ENCODE data around the gene FANCI. TPM values are rescaled to one million over a fixed set of nuclear protein-coding genes. Genes with fewer than 3 reads are reported as not detected.

The FANCI gene
- total RNA-seq, 1 donor from 2014 or later = 11.2 TPM

DNA sequence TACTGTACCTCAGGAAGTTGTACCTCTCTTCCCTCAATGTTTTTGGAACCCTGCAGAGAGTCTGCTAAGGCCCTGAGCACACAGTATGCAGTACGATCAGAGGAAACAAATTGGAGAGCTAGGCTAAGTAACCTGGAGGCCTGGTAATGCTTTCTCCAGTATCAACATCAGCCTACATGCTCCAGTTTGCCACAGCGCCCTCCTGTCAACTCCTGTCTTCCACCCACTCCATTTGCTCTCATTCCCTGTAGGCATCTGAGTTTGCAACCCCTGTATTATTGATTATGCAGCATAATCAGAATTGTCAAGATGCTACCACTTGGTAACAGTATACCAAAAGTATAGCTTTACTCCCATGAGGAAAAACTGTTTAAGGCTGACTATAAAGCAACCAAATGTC is 76.4 kb downstream of the FANCI start:
- H3K27ac Mint-ChIP-seq (ENCODE audit: unreplicated experiment) = no peak overlapping the region
- H3K27me3 Mint-ChIP-seq (ENCODE audit: low read depth) = no peaks in the 10 kb centered on the region
- no peak for DNase-seq (ENCODE audit: low spot score)
- H3K4me1 Mint-ChIP-seq (ENCODE audit: low read depth) = no peaks in the 10 kb centered on the region
- H3K36me3 Mint-ChIP-seq (ENCODE audit: low read depth) = peaks cover 56% of the 10 kb centered on the region
- no peaks in the 10 kb centered on the region for H3K9me3 Mint-ChIP-seq (ENCODE audit: low read depth)
- no peak overlapping the region for H3K4me3 Mint-ChIP-seq (ENCODE audit: unreplicated experiment)
- TF ChIP-seq CTCF (IDR thresholded peaks at IDR 0.05) = no peak

DNA sequence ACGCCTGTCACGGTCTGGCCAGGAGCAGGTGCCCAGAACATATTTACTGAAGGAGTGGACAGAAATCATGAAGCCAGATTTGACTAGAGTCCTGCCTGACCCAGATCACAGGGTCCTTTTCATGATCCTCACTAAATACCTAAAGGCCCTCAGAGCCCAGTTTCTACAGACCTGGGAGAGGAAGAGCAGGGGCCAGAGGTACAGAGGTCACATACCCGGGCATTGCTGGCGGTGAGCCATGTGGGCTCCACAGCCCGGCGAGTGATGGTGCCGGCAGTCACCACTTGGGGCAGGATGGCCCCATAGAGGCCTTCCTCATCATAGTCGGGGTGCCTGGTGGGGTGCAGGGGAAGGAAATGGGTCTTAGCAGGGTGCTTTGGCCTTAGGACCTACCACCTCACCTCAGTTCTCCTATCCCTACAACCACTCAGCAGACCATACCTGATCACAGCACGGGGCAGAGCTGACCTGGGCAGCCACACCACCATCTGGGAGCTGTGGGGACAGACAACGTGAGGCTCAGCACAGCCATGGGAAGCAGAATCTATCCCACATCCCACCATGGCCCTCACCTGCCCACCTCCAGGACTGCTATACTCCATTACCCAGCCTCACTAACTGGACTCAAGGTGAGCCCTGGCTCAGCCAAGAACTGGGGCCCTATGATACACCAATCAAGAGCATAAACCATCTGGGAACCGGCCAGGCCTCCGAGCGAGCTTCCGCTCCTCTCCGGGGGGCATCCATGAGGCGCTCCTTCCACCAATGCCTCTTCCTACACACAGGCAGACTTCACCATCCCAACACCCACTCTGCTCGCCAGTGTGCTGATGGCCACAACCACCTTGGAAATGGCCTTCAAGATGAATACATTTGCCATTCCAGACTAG is 78.0 kb downstream of the FANCI start:
- H3K36me3 Mint-ChIP-seq (ENCODE audit: low read depth) = peaks cover 50% of the 10 kb centered on the region

DNA sequence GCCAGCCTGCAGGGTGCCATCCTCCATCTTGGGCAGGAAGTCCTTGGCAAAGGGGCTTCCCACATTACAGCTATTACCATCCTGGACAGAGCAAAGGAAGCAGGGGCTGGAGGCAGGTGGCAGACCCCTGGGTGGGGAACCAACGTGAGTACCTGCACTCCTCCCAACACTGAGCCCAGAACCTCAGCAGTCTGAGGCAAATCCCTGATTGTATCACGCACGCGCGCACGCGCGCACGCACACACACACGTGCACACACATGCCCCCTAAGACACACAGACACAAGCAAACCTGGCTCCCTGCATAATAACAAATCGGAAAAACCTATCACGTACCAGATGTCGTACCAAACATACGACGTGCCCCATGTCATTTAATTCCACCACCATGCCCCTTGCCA is 79.0 kb downstream of the FANCI start:
- TF ChIP-seq CTCF (IDR thresholded peaks at IDR 0.05) = no peak
- H3K27ac Mint-ChIP-seq (ENCODE audit: unreplicated experiment) = no peak overlapping the region
- no peaks in the 10 kb centered on the region for H3K4me1 Mint-ChIP-seq (ENCODE audit: low read depth)
- peak; percentile 35 for DNase-seq (ENCODE audit: low spot score)
- H3K9me3 Mint-ChIP-seq (ENCODE audit: low read depth) = no peaks in the 10 kb centered on the region
- H3K27me3 Mint-ChIP-seq (ENCODE audit: low read depth) = no peaks in the 10 kb centered on the region
- no peak overlapping the region for H3K4me3 Mint-ChIP-seq (ENCODE audit: unreplicated experiment)
- peaks cover 47% of the 10 kb centered on the region for H3K36me3 Mint-ChIP-seq (ENCODE audit: low read depth)

More for the DNA sequence above, 78.0 kb downstream of the FANCI start:
- TF ChIP-seq CTCF (IDR thresholded peaks at IDR 0.05) = peak; percentile 27
- peak; percentile 58 for DNase-seq (ENCODE audit: low spot score)
- no peak overlapping the region for H3K4me3 Mint-ChIP-seq (ENCODE audit: unreplicated experiment)
- no peaks in the 10 kb centered on the region for H3K9me3 Mint-ChIP-seq (ENCODE audit: low read depth)
- no peaks in the 10 kb centered on the region for H3K27me3 Mint-ChIP-seq (ENCODE audit: low read depth)
- H3K27ac Mint-ChIP-seq (ENCODE audit: unreplicated experiment) = no peak overlapping the region
- H3K4me1 Mint-ChIP-seq (ENCODE audit: low read depth) = no peaks in the 10 kb centered on the region

DNA sequence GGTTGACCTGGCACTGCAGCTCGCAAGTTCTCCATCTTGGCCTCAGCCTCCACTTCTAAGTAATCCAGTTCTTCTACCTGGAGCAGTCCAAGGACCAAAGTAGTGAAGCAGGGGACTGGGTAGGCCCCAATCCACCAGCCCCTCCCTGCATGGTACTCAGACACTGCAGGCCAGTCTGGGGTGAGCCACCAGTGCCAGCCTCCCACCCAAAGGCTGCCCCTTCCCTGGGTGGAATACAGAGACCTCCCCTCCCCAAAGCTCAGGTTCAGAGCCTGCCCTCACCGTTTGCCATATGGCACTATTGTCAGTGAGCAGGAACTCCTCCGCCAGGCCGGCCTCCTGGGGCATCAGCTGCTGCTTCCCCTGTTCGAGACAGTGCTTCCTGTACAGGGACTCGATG is 80.0 kb downstream of the FANCI start:
- no peaks in the 10 kb centered on the region for H3K27me3 Mint-ChIP-seq (ENCODE audit: low read depth)
- TF ChIP-seq CTCF (IDR thresholded peaks at IDR 0.05) = no peak
- peaks cover 51% of the 10 kb centered on the region for H3K36me3 Mint-ChIP-seq (ENCODE audit: low read depth)
- no peak overlapping the region for H3K4me3 Mint-ChIP-seq (ENCODE audit: unreplicated experiment)
- no peak for DNase-seq (ENCODE audit: low spot score)
- H3K4me1 Mint-ChIP-seq (ENCODE audit: low read depth) = no peaks in the 10 kb centered on the region
- no peaks in the 10 kb centered on the region for H3K9me3 Mint-ChIP-seq (ENCODE audit: low read depth)
- H3K27ac Mint-ChIP-seq (ENCODE audit: unreplicated experiment) = no peak overlapping the region

DNA sequence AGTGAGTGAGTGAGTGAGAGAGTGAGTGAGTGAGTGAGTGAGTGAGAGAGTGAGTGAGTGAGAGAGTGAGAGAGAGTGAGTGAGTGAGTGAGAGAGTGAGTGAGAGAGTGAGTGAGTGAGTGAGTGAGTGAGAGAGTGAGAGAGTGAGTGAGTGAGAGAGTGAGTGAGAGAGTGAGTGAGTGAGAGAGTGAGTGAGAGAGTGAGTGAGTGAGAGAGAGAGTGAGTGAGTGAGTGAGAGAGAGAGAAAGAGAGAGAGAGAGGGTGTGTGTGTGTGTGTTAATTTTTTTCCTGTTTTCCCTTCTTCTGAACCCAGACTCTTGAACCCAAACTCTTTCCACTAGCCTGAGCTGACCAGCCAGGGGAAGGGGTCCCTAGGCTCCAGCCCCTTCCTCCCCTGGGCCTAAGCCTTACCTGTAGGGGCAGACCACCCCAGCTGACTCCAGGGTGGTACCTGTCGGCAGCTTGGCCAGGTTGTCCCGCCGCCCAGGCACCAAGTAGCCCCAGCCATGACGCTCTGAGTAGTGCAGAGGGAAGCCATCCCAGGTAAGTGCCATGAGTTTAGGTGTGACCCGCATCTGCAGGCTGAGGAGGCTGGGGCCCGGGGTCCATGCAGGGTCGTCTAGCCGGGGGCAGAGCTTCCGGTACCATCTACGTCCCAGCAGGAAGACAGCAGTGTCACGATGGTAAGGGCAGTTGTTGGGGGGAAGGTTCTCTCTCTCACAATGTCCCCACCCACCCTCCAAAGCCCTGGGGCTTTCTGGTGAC is 81.4 kb downstream of the FANCI start:
- Mint-ChIP-seq H3K9me3 (ENCODE audit: low read depth) (no peaks in the 10 kb centered on the region), H3K27ac (ENCODE audit: unreplicated experiment) (no peak overlapping the region), H3K4me1 (ENCODE audit: low read depth) (peaks cover 5% of the 10 kb centered on the region), H3K36me3 (ENCODE audit: low read depth) (peaks cover 48% of the 10 kb centered on the region), H3K27me3 (ENCODE audit: low read depth) (no peaks in the 10 kb centered on the region), H3K4me3 (ENCODE audit: unreplicated experiment) (no peak overlapping the region)
- no peak for DNase-seq (ENCODE audit: low spot score)
- TF ChIP-seq CTCF (IDR thresholded peaks at IDR 0.05) = no peak
